ENCODE measurements around the gene MED9.
A peak's percentile ranks its signal among the peaks of the same experiment; 100 is the strongest.

MED9 gene

GRCh38 chr17:17491546-17491988, 14.8 kb downstream of the MED9 start:
- DNase-seq (ENCODE audit: low read depth): no peak

- DNase-seq (ENCODE audit: low read depth): no peak
These were observed 15.3 kb downstream of the MED9 start for GRCh38 chr17:17492085-17492484.

GRCh38 chr17:17492571-17492970, 15.8 kb downstream of the MED9 start:
- DNase-seq (ENCODE audit: low read depth): no peak

- DNase-seq (ENCODE audit: low read depth): no peak
These were observed 16.6 kb downstream of the MED9 start for GRCh38 chr17:17493249-17493985.

- no peak for DNase-seq (ENCODE audit: low read depth)
These were observed 17.2 kb downstream of the MED9 start for GRCh38 chr17:17493986-17494466.

- DNase-seq (ENCODE audit: low read depth): no peak
These were observed 17.7 kb downstream of the MED9 start for GRCh38 chr17:17494499-17494869.

- DNase-seq (ENCODE audit: low read depth): peak; percentile 59
These were observed 18.2 kb downstream of the MED9 start for GRCh38 chr17:17494870-17495535.

- DNase-seq (ENCODE audit: low read depth): no peak
These were observed 18.9 kb downstream of the MED9 start for GRCh38 chr17:17495536-17496188.

- DNase-seq (ENCODE audit: low read depth): peak; percentile 88
These were observed 19.6 kb downstream of the MED9 start, which contains the start of gene RASD1 for GRCh38 chr17:17496189-17497064. TSS of gene RASD1 (minus strand) at chr17:17496395. CDS start at chr17:17496181, 214 bp downstream.

- peak; percentile 54 for DNase-seq (ENCODE audit: low read depth)
These were observed 20.5 kb downstream of the MED9 start for GRCh38 chr17:17497065-17497844.

GRCh38 chr17:17497845-17498520, 21.2 kb downstream of the MED9 start:
- no peak for DNase-seq (ENCODE audit: low read depth)

- no peak for DNase-seq (ENCODE audit: low read depth)
These were observed 22.0 kb downstream of the MED9 start for GRCh38 chr17:17498606-17499301.

- no peak for DNase-seq (ENCODE audit: low read depth)
These were observed 22.8 kb downstream of the MED9 start for GRCh38 chr17:17499402-17500145.

- DNase-seq (ENCODE audit: low read depth): no peak
These were observed 24.3 kb downstream of the MED9 start for GRCh38 chr17:17500999-17501605.

GRCh38 chr17:17502741-17503565, 26.2 kb downstream of the MED9 start:
- DNase-seq (ENCODE audit: low read depth): no peak

- no peak for DNase-seq (ENCODE audit: low read depth)
These were observed 26.8 kb downstream of the MED9 start for GRCh38 chr17:17503566-17504130.
